GM18867 (cell line): Measurements from ENCODE around the gene PARD6G.
"Not testable (repeated sequence)": the region's sequence is repeated elsewhere in the genome, so short reads cannot be mapped to it uniquely, and the experiment has no call there.

Experiments used
- ATAC-seq: cut with Tn5 transposase; IDR thresholded peaks from one replicate; pipeline ENCODE4 v1.9.1; 2021; ENCODE audit warnings: mild to moderate bottlenecking, moderate library complexity; ENCODE audit not compliant: unreplicated experiment

PARD6G gene

DNA sequence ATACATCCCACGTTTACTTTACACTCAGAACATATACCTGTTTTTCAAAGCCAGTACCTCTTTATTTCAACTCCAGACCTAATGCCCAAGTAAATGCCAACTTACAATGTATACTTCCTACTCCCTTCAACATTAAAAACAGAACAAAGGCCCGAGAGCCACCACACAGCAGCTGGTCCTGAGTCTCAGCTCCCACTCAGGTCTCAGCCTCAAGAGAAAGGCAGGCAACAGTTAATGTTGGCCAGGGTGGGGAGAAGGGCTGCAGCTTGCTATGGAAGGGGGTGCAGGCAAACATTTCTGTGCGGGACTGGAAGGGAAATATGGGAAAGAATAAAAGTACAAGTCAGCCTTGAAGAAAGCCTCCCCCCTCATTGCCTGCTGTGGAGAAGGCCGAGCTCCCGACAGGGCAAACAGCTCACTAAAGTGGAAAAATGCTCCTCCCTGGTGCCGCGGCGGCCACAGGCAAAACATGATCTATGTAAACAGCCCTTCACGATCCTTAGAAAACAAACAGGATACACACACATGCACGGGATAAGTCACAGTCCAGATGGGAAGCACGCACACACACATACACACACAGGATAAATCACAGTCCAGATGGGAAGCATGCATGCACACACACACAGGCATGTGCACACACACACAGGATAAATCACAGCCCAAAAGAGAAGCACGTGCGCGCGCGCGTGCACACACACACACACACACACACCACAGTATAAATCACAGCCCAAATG is 70.8 kb downstream of the PARD6G start:
- no peak for ATAC-seq

DNA sequence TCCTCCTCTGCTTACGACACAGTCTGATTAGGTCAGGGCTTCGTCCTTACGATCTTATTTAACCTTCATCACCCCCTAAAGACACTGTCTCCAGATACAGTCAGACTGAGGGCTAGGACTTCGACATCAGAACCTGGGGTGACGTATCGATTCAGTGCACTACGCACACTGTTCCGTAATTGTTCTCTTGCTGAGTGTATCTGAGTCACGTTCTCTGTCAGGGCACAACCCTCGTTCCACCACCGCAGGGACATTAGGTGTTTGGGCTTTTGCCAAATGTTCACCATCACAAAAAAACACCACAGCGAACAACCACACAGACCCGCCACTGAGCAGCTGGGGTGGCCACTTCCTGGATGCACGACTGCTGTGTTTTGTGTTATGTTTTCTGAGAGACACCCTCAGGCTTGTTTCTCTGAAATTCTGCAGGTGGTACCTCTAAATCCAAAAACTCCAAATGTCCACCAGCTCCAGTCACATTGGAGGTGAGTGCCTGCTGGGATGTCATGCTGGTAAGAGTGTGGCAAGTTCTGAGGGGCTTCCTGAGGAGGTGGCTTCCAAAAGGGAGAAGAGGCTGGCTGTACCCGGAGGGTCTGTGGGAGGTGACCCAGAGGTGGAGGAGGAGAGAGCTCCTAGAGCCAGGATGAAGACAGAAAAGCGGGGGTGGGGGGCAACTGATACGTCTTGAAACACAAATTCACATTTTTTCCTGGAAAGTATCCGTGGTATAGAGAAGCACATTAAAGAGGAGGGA is 71.7 kb downstream of the PARD6G start:
- no peak for ATAC-seq

DNA sequence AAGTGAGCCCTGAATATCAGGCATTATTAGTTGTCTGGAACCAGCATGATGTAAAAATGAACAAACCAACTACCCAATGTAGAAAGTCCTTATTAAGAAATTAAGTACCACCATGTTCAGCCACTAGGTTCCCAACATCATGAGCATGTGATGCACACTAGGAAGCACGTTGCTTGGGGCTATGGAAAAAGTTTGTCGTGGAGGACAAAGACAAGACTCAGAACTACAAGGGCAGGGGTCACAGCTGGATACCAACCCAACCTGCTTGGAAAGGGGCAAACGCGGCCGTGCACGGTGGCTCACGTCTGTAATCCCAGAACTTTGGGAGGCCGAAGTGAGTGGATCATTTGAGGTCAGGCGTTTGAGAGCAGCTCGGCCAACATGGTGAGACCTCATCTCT is 74.3 kb downstream of the PARD6G start:
- no peak for ATAC-seq

DNA sequence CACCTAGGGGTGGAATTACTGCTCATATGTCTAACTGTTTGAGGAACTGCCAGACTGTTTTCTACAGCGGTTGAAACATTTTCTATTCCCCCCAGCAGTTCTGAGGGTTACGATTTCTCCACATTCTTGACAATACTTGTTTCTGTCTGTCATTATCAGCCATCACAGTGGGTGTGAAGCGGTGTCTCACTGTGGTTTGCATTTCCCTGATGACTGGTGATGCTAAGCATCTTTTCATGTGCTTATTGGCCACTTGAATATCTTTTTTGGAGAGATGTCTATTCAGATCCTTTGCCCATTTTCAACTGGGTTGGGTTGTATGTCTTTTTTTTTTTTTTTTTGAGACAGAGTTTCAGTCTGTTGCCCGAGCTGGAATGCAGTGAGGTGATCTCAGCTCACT is 75.3 kb downstream of the PARD6G start:
- ATAC-seq: no peak

DNA sequence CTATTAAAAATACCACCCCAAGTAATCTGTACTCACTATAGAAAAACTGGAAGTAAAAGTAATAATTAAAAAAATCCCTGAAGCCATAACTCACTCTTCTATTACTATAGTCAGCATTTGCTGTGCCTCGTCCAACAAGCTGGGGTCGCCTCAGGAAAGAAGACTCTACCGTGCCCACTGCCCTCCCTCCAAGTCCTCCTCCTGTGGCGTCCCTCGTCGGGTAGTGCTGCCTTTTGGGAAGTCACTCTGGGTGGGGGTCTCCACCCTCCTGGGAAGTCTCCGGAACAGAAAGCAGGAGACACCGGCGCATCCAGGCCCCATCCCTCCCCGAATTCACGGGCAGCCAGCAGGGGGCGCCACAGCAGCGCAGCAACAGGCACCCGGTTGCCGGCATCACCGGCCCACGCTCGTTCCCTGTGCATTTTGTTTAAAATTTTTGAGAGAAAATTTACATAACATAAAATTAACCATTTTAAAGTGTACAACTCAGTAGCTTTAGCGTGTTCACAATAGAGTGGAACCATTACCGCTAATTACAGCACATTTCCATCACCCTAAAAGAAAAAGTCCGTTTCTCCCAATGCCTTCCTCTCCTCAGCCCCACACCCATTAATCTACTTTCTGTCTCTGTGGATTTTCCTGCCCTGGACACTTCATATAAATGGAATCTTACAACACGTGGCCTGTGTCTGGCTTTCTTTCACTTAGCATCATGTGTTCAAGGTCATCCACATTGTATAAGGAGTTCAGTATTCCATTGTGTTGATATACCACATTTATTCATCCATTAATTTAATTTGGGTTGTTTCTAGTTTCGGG is 76.1 kb downstream of the PARD6G start:
- no peak for ATAC-seq

DNA sequence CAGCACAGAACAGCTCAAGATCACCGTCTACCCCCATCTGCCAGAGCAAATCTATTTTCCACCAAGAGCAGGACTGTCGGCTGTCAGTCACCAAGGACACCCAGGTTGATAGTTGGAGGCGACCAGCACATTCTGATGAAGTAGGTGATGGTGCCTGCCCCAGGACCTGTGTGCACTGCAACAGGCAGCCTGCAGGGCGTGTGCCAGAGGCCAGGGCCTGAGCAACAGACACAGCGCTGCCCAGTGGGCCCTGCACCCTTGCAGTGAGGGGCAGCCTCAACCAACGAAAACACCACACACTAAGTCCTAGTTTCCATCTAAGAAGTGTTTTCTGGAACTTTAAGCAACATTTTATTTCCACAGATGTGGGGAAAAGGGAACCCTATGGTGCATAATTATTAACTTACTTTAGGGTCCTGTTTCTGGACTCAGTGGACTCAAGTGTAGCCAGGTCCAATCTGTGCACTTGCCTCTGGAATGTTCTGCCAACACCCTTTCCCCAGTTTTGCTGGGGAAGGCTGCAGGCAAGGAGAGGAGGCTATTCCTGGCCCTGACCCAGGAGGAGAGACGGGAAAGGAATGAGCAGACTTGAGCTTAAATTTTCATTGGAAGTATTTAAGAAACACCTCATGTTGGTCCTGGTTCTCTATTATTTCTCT is 76.8 kb downstream of the PARD6G start:
- no peak for ATAC-seq

DNA sequence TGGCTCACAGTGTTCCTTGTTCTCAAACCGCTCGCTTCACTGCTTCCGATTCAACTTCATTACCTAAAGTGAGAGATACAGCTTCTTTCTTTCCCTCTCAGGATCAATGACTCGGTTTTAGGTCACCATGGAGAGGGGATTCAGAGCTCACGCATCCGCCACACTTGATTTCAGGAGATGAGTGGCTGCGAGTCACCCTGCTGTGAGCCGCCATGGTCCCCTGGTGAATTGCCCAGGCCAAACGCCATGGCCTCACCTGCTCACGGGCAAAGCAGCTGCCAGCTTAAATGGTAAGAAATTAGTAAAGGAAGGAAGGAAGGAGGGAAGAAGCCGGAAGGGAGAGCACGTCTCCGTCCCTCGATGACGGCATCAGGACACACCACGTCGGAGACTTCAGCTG is 77.7 kb downstream of the PARD6G start:
- no peak for ATAC-seq

DNA sequence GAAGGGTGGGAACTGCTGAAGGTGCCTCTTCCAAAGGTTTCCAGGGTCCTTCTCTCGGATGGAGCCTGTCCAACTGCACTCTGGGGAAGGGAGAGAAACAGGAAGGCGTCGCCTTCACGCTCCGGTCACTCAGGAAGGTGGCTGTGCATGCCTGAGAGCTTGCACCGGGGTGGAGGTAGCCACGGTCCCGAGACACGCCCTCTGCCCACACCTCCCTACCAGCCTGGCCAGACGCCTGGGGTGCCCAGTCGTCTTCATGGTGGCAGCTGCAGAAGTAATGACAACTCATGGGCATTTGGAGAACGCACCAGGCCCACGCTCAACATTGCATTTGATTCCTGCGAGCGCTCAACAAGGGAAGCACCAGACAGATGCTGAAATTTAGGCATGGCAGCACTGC is 78.3 kb downstream of the PARD6G start:
- ATAC-seq: no peak

DNA sequence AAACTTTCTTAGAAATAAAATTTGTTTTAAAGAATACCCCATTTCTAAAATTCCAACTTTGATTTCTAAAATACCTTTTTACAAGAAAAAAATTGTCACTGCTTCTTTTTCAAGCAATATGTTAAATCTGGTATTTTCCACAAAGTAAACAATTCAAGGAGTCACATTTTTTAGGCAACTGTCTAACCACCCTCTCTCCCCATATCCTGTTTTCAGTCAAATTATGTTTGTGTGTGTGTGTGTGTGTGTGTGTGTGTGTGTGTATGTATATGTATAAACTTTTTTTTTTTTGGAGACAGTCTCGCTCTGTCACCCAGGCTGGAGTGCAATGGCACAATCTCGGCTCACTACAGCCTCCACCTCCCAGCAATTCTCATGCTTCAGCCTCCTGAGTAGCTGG is 79.0 kb downstream of the PARD6G start:
- ATAC-seq: no peak

DNA sequence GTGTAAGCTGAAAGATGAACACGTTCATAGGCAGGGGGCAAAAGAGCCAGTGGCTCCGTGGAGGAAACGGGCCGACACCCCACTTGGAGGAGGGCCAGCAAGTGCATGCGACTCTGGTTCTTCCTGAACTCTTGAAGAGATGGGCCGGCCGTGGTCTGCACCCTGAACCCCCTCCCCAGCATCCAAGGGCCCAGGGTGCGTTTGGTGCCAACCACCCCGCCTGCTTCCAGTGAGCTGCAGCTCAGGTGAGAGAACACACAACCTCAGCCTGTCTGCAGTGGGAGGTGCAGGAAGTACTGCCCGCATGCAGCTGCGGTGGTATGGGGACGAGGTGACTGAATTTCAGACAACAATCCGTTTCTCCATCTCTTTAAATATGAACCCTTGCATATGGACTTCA is 79.4 kb downstream of the PARD6G start:
- ATAC-seq: no peak

DNA sequence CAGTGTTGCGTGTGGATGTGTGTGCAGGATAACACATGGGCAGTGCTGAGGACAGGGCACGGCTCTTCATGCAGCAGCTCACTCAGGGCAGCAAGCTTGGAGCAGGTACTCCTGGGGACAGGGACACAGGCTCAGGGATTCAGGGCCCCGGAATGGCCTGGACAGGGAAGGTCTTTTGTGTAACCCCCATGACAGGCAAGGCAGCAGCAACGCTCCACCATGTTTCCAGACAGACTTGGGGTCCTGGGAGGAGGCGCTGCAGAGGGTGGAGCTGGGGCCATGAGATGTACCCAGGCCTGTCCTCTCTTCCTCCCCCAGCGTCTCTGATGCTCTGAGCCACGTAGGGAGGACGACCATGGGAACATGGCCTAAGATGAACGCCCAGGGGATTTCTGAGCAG is 80.0 kb downstream of the PARD6G start:
- ATAC-seq: no peak

DNA sequence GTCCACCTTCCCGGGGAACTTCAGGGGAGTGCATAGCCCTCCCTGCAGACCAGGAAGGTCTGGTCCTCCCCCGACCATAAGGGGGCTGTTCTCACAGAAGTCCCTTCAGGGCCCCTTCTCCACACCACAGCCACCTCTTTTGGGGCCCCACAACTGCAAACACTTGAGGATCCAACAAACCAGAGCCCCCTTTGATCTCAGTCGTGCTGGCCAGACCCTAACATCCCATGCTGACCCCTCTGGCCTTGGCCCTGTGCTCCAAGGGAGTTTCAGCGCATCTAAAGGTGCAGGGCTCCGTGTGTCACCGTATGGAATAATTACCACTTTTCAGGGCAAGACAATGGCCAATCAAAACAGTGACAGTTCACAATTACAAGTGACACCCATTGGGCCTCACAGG is 80.6 kb downstream of the PARD6G start:
- no peak for ATAC-seq

DNA sequence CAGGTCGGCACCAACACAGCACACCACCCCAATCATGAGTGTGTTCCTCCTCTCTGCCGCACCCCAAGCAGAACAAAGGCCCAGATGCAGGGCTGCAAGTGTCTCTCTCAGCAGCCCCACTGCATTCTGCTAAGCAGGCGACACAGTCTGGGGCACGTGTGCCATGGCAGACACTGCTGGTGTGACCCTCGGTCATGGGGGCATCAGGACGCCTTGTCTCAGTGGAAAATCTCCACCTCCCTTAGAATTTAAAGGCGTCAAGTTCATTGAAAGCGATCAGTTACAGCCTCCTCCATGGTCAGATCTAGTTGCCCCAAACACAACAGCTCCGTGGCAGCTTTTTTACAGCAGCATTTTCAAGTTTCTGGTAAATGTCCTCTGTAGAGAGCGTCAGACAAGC is 81.1 kb downstream of the PARD6G start:
- ATAC-seq: no peak

DNA sequence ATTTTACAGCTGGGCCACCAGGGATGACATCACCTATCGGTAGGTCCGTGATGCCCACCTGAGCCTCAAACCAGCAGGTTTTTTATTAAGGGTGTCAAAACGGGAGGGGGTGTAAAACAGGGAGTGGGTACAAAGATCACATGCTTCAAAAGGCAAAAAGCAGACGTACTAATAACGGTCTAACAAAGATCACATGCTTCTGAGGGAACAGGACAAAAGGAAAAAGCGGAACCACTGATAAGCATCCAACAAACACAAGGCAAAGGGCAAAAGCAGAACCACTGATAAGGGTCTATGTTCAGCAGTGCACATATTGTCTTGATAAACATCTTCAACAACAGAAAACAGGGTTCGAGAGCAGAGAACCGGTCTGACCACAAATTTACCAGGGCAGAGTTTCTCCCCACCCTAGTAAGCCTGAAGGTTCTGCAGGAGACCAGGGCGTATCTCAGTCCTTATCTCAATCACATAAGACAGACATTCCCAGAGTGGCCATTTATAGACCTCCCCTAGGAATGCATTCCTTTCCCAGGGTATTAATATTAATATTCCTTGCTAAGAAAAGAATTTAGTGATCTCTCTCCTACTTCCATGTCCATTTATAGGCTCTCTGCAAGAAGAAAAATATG is 82.5 kb downstream of the PARD6G start:
- ATAC-seq: not testable (repeated sequence)

DNA sequence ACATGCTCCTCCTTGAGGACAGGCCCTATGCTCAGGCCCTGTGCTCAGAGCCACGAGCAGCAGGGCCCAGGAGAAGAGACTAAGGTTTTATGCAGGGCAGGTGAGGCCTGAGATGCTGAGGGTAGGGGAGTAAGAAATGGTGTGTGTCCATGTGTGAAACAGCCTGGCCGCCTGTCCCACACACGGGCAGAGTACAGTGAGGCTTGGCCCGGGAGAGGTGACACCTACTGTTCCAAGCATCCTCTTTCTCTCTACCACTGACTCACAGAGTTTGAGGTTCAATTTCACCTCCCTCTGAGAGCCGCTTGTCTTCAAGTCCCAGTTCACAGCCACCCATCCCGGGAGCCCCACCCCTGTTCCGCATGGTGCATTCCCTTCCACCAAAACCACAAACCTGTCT is 84.1 kb downstream of the PARD6G start:
- ATAC-seq: no peak

DNA sequence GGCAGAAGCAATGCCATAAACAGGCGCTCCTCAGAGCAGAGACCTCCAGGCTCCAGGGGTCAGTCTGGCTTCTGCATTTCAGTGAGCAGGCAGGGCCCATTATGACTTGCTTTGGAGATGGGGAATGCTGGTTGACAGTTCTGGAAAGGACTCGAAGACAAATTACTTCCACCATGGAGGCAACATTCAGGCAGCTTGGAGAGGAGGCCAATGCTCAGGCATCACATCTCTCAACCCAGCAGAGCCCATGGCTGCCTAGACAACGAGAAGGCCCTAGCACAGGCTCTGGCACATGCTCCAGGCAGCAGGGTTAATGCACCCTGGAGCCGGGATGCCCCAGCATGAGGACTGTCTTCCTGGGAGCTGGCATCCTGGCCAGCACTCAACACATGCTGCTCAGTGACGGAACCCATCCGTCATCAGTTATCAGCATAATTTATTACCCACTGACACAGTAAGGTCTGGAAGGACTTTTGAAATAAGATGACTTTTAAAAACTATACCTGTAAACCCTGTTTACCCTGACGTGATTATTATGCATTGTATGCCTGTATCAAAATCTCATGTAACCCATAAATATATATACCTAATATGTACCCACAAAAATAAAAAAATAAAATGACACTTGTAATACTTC is 85.4 kb downstream of the PARD6G start:
- no peak for ATAC-seq

DNA sequence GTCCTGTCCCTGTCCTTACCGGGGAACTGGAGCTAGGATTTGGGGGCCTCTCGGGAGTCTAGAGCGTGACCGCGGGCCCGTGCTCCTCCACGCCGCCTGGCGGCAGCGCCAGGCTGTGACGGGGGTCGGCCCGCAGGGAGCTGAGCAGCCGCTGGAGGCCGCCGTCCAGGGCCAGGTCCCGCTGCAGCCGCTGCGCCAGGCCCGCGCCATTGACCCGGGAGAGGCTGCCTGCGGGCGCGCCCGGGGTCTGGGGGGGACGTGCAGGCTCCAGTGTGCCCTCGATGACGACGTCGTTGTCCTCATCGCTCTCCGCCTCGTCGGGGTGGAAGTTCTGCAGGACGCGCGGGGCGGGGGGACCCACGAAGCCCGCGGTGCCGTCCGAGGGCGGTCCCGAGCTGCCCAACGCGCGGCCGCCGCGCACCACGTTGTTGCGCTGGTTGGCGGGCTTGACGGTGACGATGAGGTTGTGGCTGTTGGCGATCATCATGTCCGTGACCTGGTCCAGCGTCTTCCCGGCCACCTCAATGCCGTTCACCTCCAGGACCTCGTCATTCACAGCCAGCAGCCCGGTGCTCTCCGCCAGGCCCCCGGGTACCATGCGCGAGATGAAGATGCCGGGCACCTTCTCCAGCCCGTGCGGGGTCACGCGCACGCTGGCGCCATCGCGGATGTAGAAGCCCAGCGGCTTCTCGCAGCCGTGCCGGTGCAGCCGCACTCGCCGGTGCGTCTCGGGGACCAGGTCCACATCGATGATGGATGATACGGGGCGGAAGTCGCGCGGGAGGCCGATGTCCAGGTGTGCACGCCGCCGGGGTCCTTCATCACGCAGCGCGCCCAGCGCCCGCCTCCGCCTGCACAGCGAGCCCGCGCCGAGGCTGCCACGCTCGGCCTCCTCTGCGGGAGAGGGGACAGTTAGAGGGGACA is 87.3 kb downstream of the PARD6G start:
- ATAC-seq: no peak

DNA sequence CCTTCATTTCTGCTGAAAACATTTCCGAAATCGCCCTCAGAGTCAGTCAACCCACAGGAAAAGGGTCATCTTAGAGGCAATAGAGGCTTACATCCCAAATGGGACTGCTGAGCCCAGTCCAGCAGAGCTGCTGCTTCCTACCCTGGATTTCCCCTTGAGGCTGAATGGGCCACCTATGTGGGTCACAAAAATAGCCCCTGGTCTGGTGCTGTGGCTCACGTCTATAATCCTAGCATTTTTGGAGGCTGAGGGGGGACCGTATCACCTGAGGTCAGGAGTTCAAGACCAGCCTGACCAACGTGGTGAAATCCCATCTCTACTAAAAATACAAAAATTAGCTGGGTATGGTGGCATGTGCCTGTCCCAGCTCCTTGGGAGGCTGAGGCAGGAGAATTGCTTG is 88.9 kb downstream of the PARD6G start:
- no peak for ATAC-seq

DNA sequence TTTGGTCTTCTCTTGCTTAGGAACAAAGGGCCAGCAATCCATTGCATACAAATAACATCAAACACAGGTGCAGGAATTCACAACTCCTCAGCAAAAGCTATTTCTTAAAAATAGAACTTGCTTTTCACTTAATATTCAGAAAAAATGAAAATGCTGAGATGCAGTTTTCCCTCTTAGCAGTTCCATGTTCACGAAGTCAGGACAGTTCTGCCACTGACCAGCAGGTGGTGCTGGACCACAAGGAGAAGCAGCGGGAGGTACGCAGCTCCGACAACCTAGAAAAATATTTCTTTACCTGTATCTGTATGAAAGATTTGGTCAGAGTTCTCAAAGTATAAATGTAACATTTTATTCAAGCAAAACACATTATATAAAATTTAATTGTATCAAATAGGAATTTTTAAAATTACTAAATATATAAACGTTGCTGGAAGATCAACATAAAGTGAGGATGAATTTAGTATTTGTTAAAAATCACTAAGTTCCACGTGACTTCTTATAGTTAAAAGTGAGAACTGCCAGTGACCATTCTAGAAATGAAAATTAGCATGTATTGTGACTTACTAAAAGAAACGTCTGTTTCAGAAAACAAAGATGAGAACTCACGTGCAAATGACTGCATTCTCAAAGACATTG is 89.5 kb downstream of the PARD6G start:
- ATAC-seq: no peak
